IMR-90 (cell line): ENCODE results near the gene ESRRB. TPM values are rescaled to one million over a fixed set of nuclear protein-coding genes. Genes with fewer than 3 reads are reported as not detected.

ENCODE experiments used
- ATAC-seq: fragments of 200-7000 bp; cut with Tn5 transposase; 2 replicates; pipeline ENCODE4 v1.9.1; 2020; ENCODE audit warnings: low read depth, mild to moderate bottlenecking, moderate library complexity
- BruUV-seq: library from RNA; stranded (reverse); fragments of 400-500 nt; replicated peaks from 2 replicates; lab custom pipeline; 2021; lab: Mats Ljungman, UMichigan
- CTCF ChIA-PET: fragments of 300-600 bp; formaldehyde crosslinking; extraction: SDS; loops from one replicate; lab custom pipeline; 2021; ENCODE audit warnings: antibody characterized with exemption; lab: Yijun Ruan, JAX
- POLR2A ChIA-PET: fragments of 300-600 bp; sonication (Branson Sonifier 250); formaldehyde crosslinking; loops from one replicate; lab custom pipeline; 2022; ENCODE audit warnings: antibody characterized with exemption; ENCODE audit not compliant: unreplicated experiment; lab: Charles Lee
- DNase-seq: peaks from one replicate; pipeline ENCODE4 v3.0.0; 2013
- H2AFZ ChIP-seq: replicated peaks from 2 replicates; pipeline ENCODE3; 2013; ENCODE audit warnings: low read length, mild to moderate bottlenecking; ENCODE audit not compliant: poor library complexity
- H2AK5ac ChIP-seq: 2 replicates; pipeline ENCODE4 v1.6.1; 2013; ENCODE audit warnings: low read depth, low read length, inconsistent platforms
- H2AK9ac ChIP-seq: replicated peaks from 2 replicates; pipeline ENCODE3; 2013; ENCODE audit warnings: mild to moderate bottlenecking, low read depth, low read length, moderate library complexity; ENCODE audit not compliant: poor library complexity
- H2BK120ac ChIP-seq: 2 replicates; pipeline ENCODE4 v1.6.1; 2013; ENCODE audit warnings: low read depth, low read length, inconsistent platforms
- H2BK15ac ChIP-seq: 3 replicates; pipeline ENCODE4 v1.6.1; 2013; ENCODE audit warnings: low read depth, low read length, inconsistent platforms
- H2BK20ac ChIP-seq: 2 replicates; pipeline ENCODE4 v1.6.1; 2013; ENCODE audit warnings: low read depth, mild to moderate bottlenecking, inconsistent platforms, low read length, moderate library complexity
- H2BK5ac ChIP-seq: 2 replicates; pipeline ENCODE4 v1.6.1; 2013; ENCODE audit warnings: mild to moderate bottlenecking, low read depth, low read length, inconsistent platforms; ENCODE audit not compliant: poor library complexity, severe bottlenecking
- H3K14ac ChIP-seq: replicated peaks from 2 replicates; pipeline ENCODE4 v1.6.1; 2013; ENCODE audit warnings: low read depth, low read length, inconsistent platforms
- H3K18ac ChIP-seq: 2 replicates; pipeline ENCODE4 v1.6.1; 2013; ENCODE audit warnings: low read depth, low read length, control low read depth
- H3K23ac ChIP-seq: 2 replicates; pipeline ENCODE4 v1.6.1; 2013; ENCODE audit warnings: low read depth, low read length, inconsistent platforms
- H3K27ac ChIP-seq: 2 replicates; pipeline ENCODE4 v1.5.1; 2013; ENCODE audit warnings: mild to moderate bottlenecking, control low read depth, low read length; ENCODE audit not compliant: insufficient read depth
- H3K27me3 ChIP-seq: 2 replicates; pipeline ENCODE4 v1.6.1; 2013; ENCODE audit warnings: low read length; ENCODE audit not compliant: control insufficient read depth, insufficient read depth
- H3K36me3 ChIP-seq: 2 replicates; pipeline ENCODE4 v1.6.1; 2013; ENCODE audit warnings: low read length, mixed read lengths; ENCODE audit not compliant: control insufficient read depth, insufficient read depth
- H3K4ac ChIP-seq: 2 replicates; pipeline ENCODE4 v1.6.1; 2013; ENCODE audit warnings: low read depth, low read length, inconsistent platforms
- H3K4me1 ChIP-seq: 2 replicates; pipeline ENCODE4 v1.6.1; 2013; ENCODE audit warnings: low read length, mixed read lengths; ENCODE audit not compliant: control insufficient read depth, insufficient read depth
- H3K4me2 ChIP-seq: 2 replicates; pipeline ENCODE4 v1.6.1; 2013; ENCODE audit warnings: low read depth, mild to moderate bottlenecking, control low read depth, low read length, moderate library complexity
- H3K4me3 ChIP-seq: 2 replicates; pipeline ENCODE4 v1.5.1; 2013; ENCODE audit warnings: low read depth, mild to moderate bottlenecking, control low read depth, low read length, moderate library complexity; ENCODE audit not compliant: insufficient read depth
- H3K56ac ChIP-seq: 2 replicates; pipeline ENCODE4 v1.6.1; 2013; ENCODE audit warnings: low read length, inconsistent platforms; ENCODE audit not compliant: insufficient read depth; ENCODE audit errors: extremely low read depth
- H3K79me1 ChIP-seq, 2 experiments: 2 replicates each; pipeline ENCODE4 v1.6.1; 2013; ENCODE audit warnings: low read length in 2 of 2, inconsistent platforms in 1 of 2, low read depth in 1 of 2
- H3K9ac ChIP-seq: 2 replicates; pipeline ENCODE4 v1.6.1; 2013; ENCODE audit warnings: low read depth, low read length, control low read depth
- H3K9me1 ChIP-seq: 2 replicates; pipeline ENCODE4 v1.6.1; 2013; ENCODE audit warnings: low read length, inconsistent platforms; ENCODE audit not compliant: insufficient read depth
- H3K9me3 ChIP-seq: 2 replicates; pipeline ENCODE4 v1.6.1; 2013; ENCODE audit warnings: low read length; ENCODE audit not compliant: control insufficient read depth, insufficient read depth
- H4K20me1 ChIP-seq: 2 replicates; pipeline ENCODE4 v1.6.1; 2013; ENCODE audit warnings: low read length, inconsistent platforms; ENCODE audit not compliant: insufficient read depth
- H4K5ac ChIP-seq: 2 replicates; pipeline ENCODE4 v1.6.1; 2013; ENCODE audit warnings: mild to moderate bottlenecking, low read depth, low read length, control low read depth
- H4K8ac ChIP-seq, 2 experiments: 2 replicates each; pipeline ENCODE4 v1.6.1; 2013; ENCODE audit warnings: low read depth in 2 of 2, low read length in 2 of 2, control low read depth in 1 of 2, inconsistent platforms in 1 of 2
- H4K91ac ChIP-seq: 2 replicates; pipeline ENCODE4 v1.6.1; 2013; ENCODE audit warnings: low read depth, low read length, inconsistent platforms; ENCODE audit not compliant: insufficient read depth
- BHLHE40 ChIP-seq: fragments of 150-350 bp; IDR thresholded peaks from 2 replicates; pipeline ENCODE4 v1.6.1; 2016; ENCODE audit warnings: mild to moderate bottlenecking, low read depth, low read length
- CEBPB ChIP-seq: IDR thresholded peaks from 2 replicates; pipeline ENCODE4 v1.6.1; 2012; ENCODE audit warnings: low read depth, low read length, improper control_type of control experiment
- CHD1 ChIP-seq: IDR thresholded peaks from 2 replicates; pipeline ENCODE4 v1.6.1; 2012; ENCODE audit warnings: low read depth, low read length, improper control_type of control experiment
- MAFK ChIP-seq: IDR thresholded peaks from 2 replicates; pipeline ENCODE4 v1.6.1; 2012; ENCODE audit warnings: low read depth, low read length, improper control_type of control experiment
- MAZ ChIP-seq: IDR thresholded peaks from 2 replicates; pipeline ENCODE4 v1.6.1; 2012; ENCODE audit warnings: low read depth, mild to moderate bottlenecking, low read length, improper control_type of control experiment, moderate library complexity, borderline replicate concordance
- MXI1 ChIP-seq: IDR thresholded peaks from 2 replicates; pipeline ENCODE4 v1.6.1; 2012; ENCODE audit warnings: low read depth, mild to moderate bottlenecking, low read length, moderate library complexity, borderline replicate concordance
- NFE2L2 ChIP-seq: fragments of 150-350 bp; IDR thresholded peaks from 2 replicates; pipeline ENCODE4 v1.6.1; 2016; ENCODE audit warnings: low read depth, mild to moderate bottlenecking, low read length
- RCOR1 ChIP-seq: IDR thresholded peaks from 2 replicates; pipeline ENCODE4 v1.6.1; 2012; ENCODE audit warnings: mild to moderate bottlenecking, low read length, improper control_type of control experiment; ENCODE audit not compliant: insufficient replicate concordance
- RFX5 ChIP-seq: IDR thresholded peaks from 2 replicates; pipeline ENCODE4 v1.8.0; 2012; ENCODE audit warnings: low read depth, mild to moderate bottlenecking, low read length, moderate library complexity
- WGBS, 2 experiments: methylation state at CpG; one replicate each; pipeline versions ENCODE4 v1.1.5 to v1.1.7; 2013; ENCODE audit warnings: missing lambda C conversion rate in 2 of 2; ENCODE audit not compliant: insufficient read length in 1 of 2; ENCODE audit errors: extremely low coverage in 2 of 2; 5-methylcytosine and 5-hydroxymethylcytosine counted together
- dilution Hi-C: fragments of 300-500 bp; cut with HindIII; formaldehyde crosslinking; loops from one replicate; pipeline ENCODE4 v1.14.3; 2018; ENCODE audit warnings: low sequenced_read_pairs; ENCODE audit not compliant: unreplicated experiment
- in situ Hi-C: fragments of 300-500 bp; cut with MboI; formaldehyde crosslinking; loops from 3 replicates; pipeline ENCODE4 v1.14.3; 2019; ENCODE audit warnings: low sequenced_read_pairs, inconsistent platforms, mixed read lengths
- intact Hi-C: fragments of 100-400 bp; cut with micrococcal nuclease; formaldehyde crosslinking; loops from 2 replicates; pipeline ENCODE4 v1.10.0; 2022
- polyA plus RNA-seq, 3 experiments: library from polyadenylated mRNA; depleted of rRNA; stranded (reverse); fragments of >200 nt; gene quantifications; 2 replicates each; pipeline ENCODE4 v1.2.3, GENCODE V29; 2012; ENCODE audit warnings: low replicate concordance in 1 of 3
- total RNA-seq: library from RNA; depleted of rRNA; stranded (reverse); fragments of >200 nt; gene quantifications from 2 replicates; pipeline ENCODE4 v1.2.3, GENCODE V29; 2012
- TF ChIP-seq, protein P1 (sequence below): fragments of 150-350 bp; IDR thresholded peaks from 2 replicates; pipeline ENCODE4 v1.6.1; 2017; ENCODE audit warnings: mild to moderate bottlenecking, antibody characterized with exemption, low read length, low read depth

The ESRRB gene
- total and polyA plus RNA-seq, 2 of the 4 experiments (the other 2 are of a cell fraction) = not detected

DNA sequence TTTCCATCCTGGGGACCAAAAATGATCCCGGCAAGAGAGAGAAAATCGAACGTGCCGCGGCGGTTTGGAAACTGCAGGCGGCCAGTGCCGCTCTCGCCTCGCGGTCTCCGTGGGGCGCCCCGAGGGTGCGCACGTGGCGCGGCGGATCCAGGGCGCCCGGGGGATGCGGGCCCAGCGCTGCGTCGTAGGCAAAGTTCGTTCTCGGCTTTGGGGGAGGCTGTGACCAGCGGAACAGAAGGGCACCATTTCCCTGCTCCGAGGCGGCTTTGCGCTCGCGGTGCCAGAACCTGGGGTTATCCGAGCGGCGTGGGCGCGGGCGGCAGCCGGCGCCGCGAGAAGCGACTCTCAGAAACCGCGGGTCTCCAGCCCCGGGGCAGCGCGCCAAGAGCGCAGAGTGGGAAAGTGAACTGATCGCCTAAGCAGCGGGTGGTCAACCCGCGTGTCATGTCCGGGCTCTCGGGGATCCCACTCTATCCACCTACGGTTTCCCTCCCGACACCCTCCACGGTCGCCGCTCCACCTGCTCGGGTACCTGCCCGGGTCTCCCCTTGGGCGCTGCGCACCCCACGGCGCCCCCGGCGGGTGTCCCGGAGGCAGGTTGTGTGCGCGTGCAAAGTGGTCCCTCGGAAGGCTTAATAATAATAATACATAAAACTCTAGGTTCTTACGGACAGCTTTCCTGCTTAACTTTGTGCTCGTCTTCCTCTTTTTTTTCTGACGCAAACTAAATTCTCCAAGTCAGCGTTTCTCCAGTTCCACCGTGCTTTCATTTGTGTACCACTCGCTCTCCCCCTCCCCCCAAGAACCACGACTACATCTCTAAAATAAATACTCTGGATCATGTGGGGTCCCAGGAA lies 1.2 kb downstream of the ESRRB start (continued):
- TF ChIP-seq, protein P1, sequence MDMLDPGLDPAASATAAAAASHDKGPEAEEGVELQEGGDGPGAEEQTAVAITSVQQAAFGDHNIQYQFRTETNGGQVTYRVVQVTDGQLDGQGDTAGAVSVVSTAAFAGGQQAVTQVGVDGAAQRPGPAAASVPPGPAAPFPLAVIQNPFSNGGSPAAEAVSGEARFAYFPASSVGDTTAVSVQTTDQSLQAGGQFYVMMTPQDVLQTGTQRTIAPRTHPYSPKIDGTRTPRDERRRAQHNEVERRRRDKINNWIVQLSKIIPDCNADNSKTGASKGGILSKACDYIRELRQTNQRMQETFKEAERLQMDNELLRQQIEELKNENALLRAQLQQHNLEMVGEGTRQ = no peak

DNA sequence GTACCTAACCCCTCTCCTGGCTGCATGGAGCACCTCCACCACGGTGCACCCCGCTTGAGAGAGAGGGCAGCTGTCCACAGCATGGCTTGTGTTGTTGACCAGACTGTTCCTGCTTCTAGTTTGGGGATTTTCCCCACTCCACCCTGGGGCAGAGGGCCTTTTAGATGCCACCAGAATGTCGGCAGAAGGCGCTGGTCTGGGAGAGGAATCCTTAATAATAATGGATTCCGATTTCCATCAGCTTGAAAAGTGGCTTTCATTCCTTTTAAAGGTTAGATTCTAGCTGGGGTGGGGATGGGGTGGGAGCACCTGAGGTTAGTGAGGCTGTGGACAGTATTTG lies 1.8 kb downstream of the ESRRB start:
- ChIA-PET CTCF (no interaction called here), POLR2A (no interaction called here)
- H3K4me2 ChIP-seq = no peak overlapping the region
- no peak overlapping the region for H3K4ac ChIP-seq
- H2BK15ac ChIP-seq = no peak overlapping the region
- in situ Hi-C loops = no loop called here
- no peak overlapping the region for H2AK9ac ChIP-seq
- WGBS, 2 experiments = no CpG with 5 or more reads among the region's 5 CpGs
- H3K9me1 ChIP-seq = no peaks in the 10 kb centered on the region
- no peak overlapping the region for H2BK120ac ChIP-seq
- no peaks in the 10 kb centered on the region for H4K20me1 ChIP-seq
- H3K9me3 ChIP-seq = no peaks in the 10 kb centered on the region
- H4K5ac ChIP-seq = no peak overlapping the region
- no peak overlapping the region for H3K27ac ChIP-seq
- H2AK5ac ChIP-seq = no peak overlapping the region
- no peak overlapping the region for H2AFZ ChIP-seq
- H3K14ac ChIP-seq = no peak overlapping the region
- H3K56ac ChIP-seq = no peak overlapping the region
- H3K27me3 ChIP-seq = peaks cover 75% of the 10 kb centered on the region
- H3K18ac ChIP-seq = no peak overlapping the region
- no peak overlapping the region for H4K8ac ChIP-seq
- dilution Hi-C loops = no loop called here
- H3K4me1 ChIP-seq = peaks cover 5% of the 10 kb centered on the region; the same call in 1 of the 2 replicates
- no peak overlapping the region for H2BK20ac ChIP-seq
- ATAC-seq (no peak), DNase-seq (no peak)
- no peak for TF ChIP-seq RCOR1
- no peak for TF ChIP-seq RFX5
- TF ChIP-seq CEBPB = no peak
- no peak for TF ChIP-seq MAFK
- TF ChIP-seq MXI1 = no peak
- no peak for TF ChIP-seq MAZ
- TF ChIP-seq NFE2L2 = no peak
- no peak for TF ChIP-seq CHD1
- TF ChIP-seq BHLHE40 = no peak
- H2BK5ac ChIP-seq = no peak overlapping the region
- H3K9ac ChIP-seq = no peak overlapping the region
- no peak overlapping the region for H4K91ac ChIP-seq
- BruUV-seq = no TSS peak
- intact Hi-C loops = no loop called here
- H3K36me3 ChIP-seq = no peaks in the 10 kb centered on the region
- H3K79me1 ChIP-seq = no peaks in the 10 kb centered on the region
- H3K23ac ChIP-seq = no peak overlapping the region
- no peak overlapping the region for H3K4me3 ChIP-seq
